Lower leg skin (tissue), 4 donors: ENCODE measurements around the gene PSMD6. TPM values are rescaled to one million over a fixed set of nuclear protein-coding genes. Genes with fewer than 3 reads are reported as not detected.

Experiments used
- DNase-seq, 2 donors: peaks; one replicate each; pipeline ENCODE4 v3.0.0-alpha.2; 2019; ENCODE audit warnings: low spot score in 2 of 2
- H3K4me3 ChIP-seq: fragments of 200-600 bp; sonication (generic); 2 replicates; pipeline ENCODE4 v1.5.1; 2017; ENCODE audit warnings: mild to moderate bottlenecking, low read depth; ENCODE audit not compliant: poor library complexity, severe bottlenecking
- POLR2A ChIP-seq, 2 donors: fragments of 450-650 bp; IDR thresholded peaks; one replicate each; pipeline ENCODE4 v1.6.1; 2016 to 2017; ENCODE audit warnings: antibody characterized with exemption in 2 of 2, mild to moderate bottlenecking in 1 of 2, moderate library complexity in 1 of 2
- WGBS, 2 donors: methylation state at CpG; one replicate each; pipeline ENCODE4 v1.1.5; 2018; 5-methylcytosine and 5-hydroxymethylcytosine counted together
- intact Hi-C: fragments of 100-400 bp; cut with DNase I; formaldehyde crosslinking; loops from one replicate; pipeline ENCODE4 v1.15.0; 2023; ENCODE audit warnings: low total_unique reads
- total RNA-seq, 4 donors: library from RNA; depleted of rRNA; stranded (reverse); fragments of >200 nt; gene quantifications; one replicate each; pipeline ENCODE4 v1.1.0, GENCODE V29; 2016
- TF ChIP-seq, protein P1 (sequence below), 3 donors: fragments of 450-650 bp; IDR thresholded peaks; one replicate each; pipeline ENCODE4 v1.5.1; 2016; ENCODE audit warnings: antibody characterized with exemption in 3 of 3, mild to moderate bottlenecking in 3 of 3, moderate library complexity in 2 of 3

The PSMD6 gene
- total RNA-seq, 4 donors from 2014 or later = 61.6 to 81.2 (median 67.1) TPM

DNA sequence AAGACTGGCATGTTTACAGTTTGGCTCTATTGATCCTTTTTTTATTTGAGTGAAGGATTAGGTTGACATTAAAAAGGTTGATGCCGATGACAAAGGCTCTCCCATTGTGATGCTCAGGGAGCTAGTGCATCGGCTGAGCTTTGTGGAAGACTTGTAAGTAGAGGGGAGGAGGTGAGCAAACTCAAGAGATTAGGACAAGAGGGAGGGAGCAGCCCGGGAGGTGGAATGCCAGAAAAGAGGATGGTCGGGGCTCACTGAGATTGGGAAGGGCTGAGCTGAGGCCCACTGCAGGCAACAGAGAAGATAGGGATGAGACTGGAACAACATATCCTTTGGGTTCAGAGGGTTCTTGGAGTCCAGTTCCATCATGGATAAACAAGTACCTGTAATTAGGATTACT is 26.5 kb upstream of the PSMD6 start:
- WGBS, 2 donors = 86 to 87% methylated on average over 4 of the region's 4 CpGs

DNA sequence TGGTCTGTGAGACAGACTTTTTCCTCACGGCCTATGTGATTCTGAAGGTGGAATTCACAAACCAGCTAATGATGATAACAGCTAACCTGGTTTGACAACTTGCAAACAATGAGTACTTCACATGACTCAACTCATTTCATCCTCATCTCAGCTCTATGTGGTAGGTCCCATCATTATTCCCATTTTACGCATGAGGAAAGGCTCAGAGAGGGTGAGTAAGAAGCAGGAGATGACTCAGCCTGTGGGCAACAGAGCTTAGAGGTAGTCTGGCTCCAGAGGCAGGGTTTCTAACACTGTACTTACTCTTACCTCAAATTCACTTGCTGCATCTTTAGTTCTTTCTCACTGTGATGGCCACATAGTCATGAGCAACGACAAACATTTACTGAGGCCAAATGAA is 25.8 kb upstream of the PSMD6 start:
- intact Hi-C loops = no loop called here
- no peak for DNase-seq
- 84 to 86% methylated on average over 3 of the region's 3 CpGs for WGBS, 2 donors
- TF ChIP-seq, protein P1, sequence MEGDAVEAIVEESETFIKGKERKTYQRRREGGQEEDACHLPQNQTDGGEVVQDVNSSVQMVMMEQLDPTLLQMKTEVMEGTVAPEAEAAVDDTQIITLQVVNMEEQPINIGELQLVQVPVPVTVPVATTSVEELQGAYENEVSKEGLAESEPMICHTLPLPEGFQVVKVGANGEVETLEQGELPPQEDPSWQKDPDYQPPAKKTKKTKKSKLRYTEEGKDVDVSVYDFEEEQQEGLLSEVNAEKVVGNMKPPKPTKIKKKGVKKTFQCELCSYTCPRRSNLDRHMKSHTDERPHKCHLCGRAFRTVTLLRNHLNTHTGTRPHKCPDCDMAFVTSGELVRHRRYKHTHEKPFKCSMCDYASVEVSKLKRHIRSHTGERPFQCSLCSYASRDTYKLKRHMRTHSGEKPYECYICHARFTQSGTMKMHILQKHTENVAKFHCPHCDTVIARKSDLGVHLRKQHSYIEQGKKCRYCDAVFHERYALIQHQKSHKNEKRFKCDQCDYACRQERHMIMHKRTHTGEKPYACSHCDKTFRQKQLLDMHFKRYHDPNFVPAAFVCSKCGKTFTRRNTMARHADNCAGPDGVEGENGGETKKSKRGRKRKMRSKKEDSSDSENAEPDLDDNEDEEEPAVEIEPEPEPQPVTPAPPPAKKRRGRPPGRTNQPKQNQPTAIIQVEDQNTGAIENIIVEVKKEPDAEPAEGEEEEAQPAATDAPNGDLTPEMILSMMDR (IDR thresholded peaks at IDR 0.05) = no peak
- no peak for TF ChIP-seq POLR2A (IDR thresholded peaks at IDR 0.05)
- H3K4me3 ChIP-seq = no peak overlapping the region

More for the DNA sequence above, 26.5 kb upstream of the PSMD6 start:
- no peak for TF ChIP-seq POLR2A (IDR thresholded peaks at IDR 0.05)
- TF ChIP-seq, protein P1 (IDR thresholded peaks at IDR 0.05) = no peak
- intact Hi-C loops = no loop called here
- DNase-seq = no peak
- H3K4me3 ChIP-seq = no peak overlapping the region

DNA sequence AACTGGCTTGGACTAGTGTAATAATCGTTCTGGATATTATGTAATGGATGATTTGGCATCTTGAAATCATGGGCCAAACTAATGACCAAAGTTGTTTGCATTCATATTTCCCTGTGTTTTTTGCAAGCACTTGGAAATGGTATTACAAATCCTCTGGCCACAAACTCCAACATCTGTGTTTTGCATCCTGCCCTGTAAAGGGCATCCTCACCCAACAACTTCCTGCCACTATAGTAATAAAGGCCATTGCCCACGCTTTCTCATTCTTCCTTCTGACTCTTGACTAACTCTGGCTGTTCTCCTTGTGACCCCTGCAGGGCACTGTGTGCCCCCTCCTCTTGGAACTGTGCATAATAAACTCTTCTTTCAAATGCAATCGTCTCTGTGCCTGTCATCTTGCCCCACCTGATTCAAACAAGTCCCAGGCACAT is 25.4 kb upstream of the PSMD6 start:
- no peak overlapping the region for H3K4me3 ChIP-seq
- 45 to 49% methylated on average over 3 of the region's 3 CpGs for WGBS, 2 donors
- intact Hi-C loops = no loop called here
- no peak for TF ChIP-seq POLR2A (IDR thresholded peaks at IDR 0.05)
- TF ChIP-seq, protein P1 (IDR thresholded peaks at IDR 0.05) = no peak
- no peak for DNase-seq

DNA sequence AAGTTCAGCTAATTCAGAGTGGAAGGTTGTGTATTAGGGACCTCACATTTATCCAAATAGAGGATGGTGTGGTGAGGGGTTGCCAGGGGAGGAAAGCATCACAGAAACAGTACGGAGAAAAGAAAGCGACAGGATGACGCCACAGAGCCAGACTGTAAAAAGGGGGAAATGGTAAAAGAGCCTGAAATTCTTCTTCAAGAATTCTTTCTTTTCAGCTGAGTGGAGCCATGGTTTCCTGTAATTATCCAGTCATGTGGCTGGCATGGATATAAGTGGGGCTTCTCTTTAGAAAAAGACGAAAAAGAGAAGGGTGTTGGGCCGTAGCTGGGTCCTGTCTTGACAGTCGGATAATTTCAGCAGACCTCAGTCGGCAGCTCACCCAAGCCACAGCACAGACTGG is 24.5 kb upstream of the PSMD6 start:
- 80 to 87% methylated on average over 7 of the region's 7 CpGs for WGBS, 2 donors
- TF ChIP-seq POLR2A (IDR thresholded peaks at IDR 0.05) = no peak
- TF ChIP-seq, protein P1 (IDR thresholded peaks at IDR 0.05) = no peak
- no peak for DNase-seq
- intact Hi-C loops = no loop called here
- H3K4me3 ChIP-seq = no peak overlapping the region

DNA sequence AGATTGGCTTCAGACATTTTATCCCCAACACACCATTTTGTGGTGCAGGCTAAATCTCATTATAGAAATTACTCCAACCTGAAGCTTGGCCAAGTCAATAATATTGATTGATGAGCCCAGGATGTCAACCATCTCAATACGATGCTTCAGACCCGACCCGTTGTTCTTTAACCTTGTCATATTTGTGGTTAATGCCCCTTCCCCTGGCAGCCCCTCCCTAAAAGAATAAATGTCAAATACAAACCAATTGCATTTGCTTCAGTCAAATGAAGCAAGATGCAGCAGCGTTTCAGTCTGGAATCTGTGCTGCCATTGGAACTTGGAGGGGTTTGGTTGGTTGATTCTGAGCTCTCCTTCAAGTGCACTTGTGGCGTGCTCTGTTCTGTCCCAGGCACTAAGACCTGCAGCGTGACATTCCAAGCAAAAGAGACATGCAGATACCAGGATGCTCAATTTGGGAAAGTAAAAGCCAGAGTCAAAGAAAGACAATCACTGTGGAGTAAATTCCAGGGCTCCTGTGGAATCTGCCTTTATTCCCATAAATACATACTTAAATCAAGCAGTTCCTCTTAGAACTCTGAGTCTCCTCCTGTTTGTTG is 23.8 kb upstream of the PSMD6 start:
- TF ChIP-seq, protein P1 (IDR thresholded peaks at IDR 0.05) = no peak
- TF ChIP-seq POLR2A (IDR thresholded peaks at IDR 0.05) = no peak
- 50 to 56% methylated on average over 6 of the region's 6 CpGs for WGBS, 2 donors
- intact Hi-C loops = no loop called here
- no peak for DNase-seq
- H3K4me3 ChIP-seq = no peak overlapping the region

DNA sequence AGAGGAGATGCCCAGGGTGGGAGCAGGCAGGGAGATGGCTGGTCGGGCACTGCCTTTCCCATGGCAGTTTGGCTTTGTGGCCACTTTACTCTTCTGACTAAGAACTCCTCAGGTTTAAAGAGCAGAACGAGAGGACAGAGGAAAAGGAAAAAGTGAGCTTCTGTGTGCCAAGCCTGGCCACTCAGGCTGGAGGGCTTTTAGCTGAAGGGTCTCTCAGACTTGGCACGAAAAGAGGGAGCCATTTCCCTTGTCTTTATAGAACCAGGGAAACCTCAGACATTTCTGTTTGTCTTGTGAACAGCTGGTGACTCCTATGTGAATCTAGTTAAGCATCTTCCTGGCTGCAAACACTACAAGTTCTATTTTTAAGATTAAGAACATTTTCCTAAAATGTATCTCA is 23.3 kb upstream of the PSMD6 start:
- 80 to 82% methylated on average over 3 of the region's 3 CpGs for WGBS, 2 donors
- TF ChIP-seq POLR2A (IDR thresholded peaks at IDR 0.05) = no peak
- TF ChIP-seq, protein P1 (IDR thresholded peaks at IDR 0.05) = no peak
- no peak for DNase-seq
- H3K4me3 ChIP-seq = no peak overlapping the region
- intact Hi-C loops = no loop called here
